KG1 (cell line): ENCODE results near the gene AACS.
"Not testable (repeated sequence)": the region's sequence is repeated elsewhere in the genome, so short reads cannot be mapped to it uniquely, and the experiment has no call there.

Source experiments
- DNase-seq: peaks from one replicate; lab custom pipeline; 2025; lab: John Stamatoyannopoulos, UW

Gene AACS

DNA sequence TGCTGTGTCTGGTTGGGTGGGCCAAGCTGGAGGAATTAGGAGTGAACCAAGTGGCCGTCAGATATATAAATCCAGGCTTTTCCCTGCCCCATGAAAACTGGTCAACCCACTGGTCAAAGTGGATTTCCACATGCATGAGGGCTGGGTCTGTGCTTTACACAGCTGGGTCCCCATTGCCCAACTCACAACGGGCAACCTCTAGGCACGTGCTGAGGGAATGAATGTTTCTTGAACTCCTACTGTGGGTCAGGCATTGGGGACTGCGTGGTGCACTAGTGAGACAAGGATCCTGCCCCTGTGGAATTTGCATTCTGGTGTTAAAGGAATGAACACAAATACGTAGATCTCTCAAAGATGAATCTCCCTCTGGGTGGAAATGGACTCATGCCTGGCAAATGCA lies 7.5 kb upstream of the AACS start:
- no peak for DNase-seq

DNA sequence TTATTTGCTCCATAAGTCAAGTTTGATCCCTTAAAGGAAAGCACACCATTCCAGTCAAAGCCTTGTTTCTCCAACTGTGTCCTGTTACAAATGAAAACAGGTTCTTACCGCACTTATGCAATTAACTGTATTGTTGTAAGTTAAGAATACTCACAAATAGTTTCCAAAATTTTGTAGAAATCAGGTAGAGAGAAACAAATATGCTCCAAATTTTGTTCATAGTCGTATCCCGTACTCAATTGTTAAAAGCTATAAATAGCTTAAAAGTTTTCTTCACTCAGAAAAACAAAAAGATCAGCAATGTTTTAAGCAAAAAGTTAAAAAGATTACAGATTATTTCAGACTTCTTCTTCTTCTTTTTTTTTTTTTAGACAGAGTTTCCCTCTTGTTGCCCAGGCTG lies 4.0 kb upstream of the AACS start:
- DNase-seq = no peak

DNA sequence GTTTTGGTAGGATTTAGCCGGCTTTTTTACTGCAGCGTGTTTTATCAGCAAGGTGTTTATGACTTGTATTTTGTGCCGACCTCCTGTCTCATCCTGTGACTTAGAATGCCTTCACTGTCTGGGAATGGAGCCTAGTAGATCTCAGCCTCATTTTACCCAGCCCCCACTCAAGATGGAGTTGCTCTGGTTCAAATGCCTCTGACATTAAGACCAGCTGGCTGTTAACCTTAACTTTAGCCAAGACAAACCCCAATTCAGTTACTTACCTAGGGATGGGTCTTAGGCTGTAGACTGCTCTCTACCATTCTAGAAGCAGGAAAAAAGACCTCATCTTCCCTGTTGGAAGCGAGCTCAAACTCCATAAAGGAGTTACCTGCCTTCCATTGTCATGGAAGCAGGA lies 1.7 kb upstream of the AACS start:
- DNase-seq = not testable (repeated sequence)

DNA sequence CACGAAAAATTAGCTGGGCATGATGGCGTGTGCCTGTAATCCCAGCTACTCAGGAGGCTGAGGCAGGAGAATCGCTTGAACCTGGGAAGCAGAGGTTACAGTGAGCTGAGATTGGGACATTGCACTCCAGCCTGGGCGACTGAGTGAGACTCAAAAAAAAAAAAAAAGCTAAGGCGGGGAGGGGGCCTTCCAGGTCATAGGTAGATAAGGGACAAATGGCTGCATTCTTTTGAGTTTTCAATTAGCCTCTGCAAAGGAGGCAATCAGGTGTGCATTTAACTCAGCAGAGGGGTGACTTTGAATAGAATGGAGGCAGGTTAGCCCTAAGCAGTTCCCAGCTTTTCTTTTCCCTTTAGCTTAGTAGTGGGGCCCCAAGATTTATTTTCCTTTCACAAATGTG lies 743 bp upstream of the AACS start:
- DNase-seq = no peak

DNA sequence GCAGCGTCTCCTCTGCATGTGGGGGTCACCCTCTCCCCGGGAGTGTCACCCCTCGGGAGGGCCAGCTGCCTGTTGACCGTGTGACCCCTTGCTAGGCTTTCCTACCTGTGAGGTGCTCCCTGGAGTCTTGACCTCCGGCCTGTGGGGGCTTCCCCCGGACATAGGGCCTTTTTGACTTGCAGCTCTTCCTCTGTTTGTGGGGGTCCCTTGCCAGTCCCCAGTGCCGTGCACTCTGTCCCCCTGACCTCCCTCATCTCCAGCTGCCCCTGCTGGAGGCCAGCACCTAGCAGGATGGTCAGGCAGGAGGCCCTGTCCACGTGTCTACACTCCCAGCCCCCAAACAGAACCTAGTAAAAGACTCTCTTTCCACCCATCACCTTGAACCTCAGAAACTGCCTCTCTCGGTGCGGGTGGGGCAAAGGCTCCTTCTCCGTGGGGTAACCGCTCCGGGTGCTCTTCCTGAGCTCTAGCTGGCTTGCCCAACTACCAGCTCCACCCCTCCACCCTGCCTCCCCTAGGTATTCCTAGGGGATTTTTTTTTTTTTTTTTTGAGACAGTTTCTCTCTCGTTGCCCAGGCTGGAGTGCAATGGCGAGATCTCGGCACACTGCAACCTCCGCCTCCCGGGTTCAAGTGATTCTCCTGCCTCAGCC lies 810 bp downstream of the AACS start:
- DNase-seq = no peak

DNA sequence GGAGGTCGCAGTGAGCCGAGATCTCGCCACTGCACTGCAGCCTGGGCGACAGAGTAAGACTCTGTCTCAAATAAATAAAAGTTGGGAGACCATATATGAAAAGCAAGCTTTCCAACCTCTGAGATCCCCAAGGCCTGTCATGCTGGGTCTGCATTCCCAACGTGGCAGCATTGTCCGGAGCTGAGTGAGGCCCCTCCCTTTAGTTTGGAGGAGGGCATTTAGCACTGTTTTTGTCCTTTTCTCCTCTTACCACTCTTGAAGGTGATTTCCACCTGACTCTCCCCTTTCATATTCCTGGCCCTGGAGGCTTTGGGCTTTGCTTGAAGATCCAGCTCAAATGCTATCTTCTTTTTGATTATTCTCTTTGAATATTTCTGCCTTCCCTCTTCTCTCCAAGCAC lies 3.2 kb downstream of the AACS start:
- no peak for DNase-seq

DNA sequence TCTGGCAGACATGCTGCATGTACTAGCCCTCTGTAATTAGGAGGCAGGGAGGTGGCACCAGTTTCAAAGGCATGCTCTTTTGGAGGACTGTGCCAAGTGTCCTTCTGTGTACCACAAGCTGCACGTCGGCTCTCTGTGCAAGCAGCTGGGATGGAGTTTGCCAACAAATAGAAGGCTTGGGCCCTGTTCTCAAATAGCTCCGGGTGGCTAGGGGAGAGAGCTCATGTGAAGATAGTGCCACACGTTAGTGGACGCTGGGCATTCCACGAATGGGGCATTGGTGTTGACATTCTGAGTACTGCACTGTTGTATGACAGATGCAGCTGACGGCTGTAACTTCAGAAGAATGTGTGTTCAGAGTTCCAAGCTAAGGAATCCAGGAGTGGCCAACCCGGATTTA lies 4.4 kb downstream of the AACS start:
- no peak for DNase-seq

DNA sequence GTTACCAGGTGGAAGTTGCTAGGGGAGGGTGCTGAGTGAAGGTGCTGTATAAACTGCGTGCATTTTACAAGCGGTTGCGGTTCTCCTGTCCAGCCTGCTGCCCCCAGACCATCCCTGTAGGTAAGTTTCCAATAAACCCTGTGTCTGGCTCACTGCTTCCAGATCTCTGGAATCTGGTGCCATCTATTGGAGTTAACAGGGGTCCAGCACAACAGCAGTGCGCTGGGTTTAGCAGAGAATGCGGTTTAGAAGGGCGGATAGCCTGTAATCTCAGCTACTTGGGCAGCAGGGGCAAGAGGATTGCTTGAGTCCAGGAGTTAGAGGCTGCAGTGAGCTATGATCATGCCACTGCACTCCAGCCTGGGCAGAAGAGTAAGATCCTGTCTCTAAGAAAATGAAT lies 4.9 kb downstream of the AACS start:
- no peak for DNase-seq

DNA sequence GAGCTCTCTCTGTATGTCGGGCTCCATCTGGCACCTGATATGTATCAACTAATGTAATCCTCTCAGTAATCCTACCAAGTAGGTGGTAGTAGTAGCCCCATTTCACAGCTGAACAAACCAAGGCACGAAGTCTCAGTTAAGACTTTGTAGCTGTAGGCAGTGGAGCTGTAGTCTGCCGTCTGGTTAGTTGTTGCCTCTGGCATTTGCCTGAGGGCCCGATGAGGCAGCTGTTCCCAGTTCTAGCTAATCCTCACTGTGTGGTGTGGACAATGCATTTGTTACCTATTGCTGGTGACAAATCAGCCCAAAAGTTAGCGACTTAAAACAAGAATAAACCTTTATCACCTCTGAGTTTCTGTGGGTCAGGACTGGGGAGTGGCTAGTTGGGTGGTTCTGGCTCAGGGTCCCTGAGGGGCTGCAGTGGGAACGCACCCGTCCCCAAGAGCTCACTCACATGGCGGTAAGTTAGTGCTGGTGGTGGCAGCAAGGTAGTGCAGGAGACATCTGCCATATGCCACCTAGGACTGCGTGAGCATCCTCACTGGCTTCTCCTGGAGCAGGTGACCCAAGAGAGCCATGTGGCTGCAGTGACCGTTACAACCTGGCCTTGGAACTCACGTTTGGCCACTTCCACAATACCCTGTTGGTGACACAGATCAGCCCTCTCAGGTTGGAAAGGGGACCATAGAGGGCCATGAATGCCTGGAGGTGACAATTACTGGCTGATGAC lies 5.6 kb downstream of the AACS start:
- no peak for DNase-seq

DNA sequence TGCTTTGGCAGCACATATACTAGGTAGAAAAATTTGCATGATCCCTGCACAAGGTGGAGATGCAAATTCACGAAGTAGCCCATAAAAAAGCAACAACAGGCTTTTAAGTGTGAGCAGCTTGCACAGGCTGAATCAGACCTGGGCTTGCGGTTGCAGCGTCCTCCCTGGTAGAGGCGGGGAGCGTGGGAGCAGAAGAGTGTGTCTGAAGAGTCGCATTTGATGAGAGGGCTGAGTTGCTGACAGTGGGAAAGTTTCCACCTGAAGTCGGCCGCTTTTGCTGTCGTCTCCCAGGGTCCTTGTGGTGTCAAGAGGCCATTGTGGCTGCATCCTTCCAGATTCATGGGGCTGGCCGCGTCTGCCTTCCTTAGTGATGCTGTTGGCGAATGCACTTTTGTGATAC lies 6.2 kb downstream of the AACS start:
- DNase-seq = no peak

DNA sequence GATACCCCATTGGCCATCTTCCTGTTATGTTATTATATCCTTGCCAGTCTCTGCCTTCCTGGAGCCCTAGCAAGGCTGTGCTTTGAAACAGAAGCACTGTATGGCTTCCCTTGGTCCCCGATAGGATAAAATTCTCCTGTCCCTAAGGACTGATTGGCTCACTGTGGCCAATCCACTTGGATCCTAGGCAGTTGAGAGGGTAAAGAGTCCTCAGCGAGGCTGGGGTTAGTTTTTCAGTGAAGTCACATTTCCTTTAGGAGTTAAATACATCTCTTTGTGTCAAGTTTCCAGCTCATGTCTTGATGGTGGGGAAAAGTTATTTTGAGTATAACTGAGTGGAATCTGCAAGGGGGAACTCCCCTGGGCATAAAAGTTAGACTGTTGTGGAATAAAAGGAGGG lies 7.3 kb downstream of the AACS start:
- no peak for DNase-seq

DNA sequence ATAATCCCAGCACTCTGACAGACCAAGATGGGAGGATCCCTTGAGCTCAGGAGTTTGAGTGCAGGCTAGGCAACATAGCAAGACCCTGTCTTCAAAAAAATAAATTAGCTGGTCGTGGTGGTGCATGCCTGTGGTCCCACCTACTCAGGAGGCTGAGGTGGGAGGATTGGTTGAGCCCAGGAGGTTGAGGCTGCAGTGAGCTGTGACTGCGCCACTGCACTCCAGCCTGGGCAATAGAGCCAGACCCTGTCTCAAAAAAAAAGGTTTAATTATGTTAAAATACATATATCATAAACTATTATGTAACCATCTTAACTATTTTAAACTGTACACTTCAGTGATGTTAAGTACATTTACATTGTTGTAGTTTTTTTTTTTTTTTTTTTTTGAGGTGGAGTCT lies 9.1 kb downstream of the AACS start:
- not testable (repeated sequence) for DNase-seq

DNA sequence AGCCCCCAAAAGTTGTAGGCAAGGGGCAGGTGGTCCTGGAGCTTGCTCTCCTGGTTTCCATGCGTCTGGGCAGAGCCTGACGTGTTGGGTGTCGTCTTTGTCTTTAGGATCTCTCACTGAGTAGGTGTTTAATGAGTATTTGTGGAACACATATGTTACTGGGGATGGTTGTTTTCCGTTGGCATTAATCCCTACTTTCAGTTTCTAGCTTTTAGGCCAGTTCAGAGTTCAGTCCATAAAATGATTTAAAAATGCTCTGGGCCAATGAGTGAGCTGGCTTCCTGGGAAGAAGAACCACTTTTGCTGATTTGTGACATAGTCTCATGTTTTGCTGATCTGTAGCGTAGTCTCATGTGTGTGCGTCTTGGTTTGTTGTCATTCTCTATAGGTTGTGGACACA lies 10.9 kb downstream of the AACS start:
- DNase-seq = no peak

DNA sequence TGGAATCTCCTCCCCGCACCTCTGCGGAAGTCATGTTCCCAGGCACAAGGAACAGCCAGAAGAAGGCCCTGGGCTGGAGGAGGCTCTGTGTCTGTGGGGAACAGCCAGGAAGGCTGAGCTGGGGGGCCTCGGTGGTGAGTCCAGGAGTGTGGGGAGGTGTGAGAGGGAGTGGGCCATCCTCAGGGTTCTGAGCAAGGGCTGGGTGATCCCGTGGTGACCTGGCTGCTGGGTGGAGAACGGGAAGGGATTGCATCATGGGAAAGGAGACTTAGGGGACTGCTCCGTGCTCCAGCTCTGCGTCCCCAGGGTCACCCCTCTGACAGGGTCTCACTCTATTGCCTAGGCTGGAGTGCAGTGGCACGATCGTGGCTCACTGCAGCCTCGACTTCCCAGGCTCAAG lies 13.8 kb downstream of the AACS start:
- no peak for DNase-seq

DNA sequence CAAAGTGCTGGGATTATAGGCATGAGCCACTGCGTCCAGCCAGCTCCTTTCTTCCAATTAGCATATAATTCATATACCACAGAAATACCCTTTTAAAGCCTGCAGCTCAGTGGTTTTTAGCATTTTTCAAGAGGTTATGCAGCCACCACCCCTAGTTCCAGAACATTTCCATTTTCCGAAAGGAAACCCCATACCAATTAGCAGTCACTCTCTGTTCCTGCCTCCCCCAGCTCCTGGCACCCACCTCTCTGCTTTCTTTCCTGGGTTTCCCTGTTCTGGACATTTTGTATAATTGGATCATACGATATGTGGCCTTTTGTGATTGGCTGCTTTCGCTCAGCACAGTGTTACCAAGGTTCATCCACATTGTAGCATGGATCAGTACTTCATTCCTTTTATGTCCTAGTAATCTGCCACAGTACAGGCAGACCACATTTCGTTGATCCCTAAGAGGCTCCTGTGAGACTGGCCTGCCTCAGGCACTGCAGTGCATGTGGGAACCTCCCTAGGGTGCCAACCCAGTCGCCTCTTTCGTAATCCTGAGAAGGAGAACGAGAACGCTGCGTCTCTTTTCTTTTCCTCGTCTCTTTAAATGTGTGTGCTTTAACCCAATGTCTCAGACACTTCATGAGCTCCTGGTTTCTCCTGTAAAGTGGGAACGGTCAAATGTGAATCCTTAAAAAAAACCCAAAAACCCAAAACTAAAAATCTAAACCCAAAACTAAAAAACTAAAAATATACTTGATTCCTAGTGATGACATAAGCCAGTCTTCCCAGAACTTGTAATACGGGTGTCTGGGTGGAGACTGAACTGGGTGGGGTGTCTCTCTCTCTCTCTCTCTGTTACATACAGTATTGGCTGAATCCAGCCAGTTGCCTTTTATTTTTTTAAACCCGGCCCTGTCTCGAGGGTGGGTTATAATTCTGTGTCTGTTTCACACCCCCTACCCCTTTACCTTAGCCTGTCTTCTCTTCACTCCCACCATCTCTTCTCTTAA lies 14.7 kb downstream of the AACS start:
- DNase-seq = no peak

DNA sequence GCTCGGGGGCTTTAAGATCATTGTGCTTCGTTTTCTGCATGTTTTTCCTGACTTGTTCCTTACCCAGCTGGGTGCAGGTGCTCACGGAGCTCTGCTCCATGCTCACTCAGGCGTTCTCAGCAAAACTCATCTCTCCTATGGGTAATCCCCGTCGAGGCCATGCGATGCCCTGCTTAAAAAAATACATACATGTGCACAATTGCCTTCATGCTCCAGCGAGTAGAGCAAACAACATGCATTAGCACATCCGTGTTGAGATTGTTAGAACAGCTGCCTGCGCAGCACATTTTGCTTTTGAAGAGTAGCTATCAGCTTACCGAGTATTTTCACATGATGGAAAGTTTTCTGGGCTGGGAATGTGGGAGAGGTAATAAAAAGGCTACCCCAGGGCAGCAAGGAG lies 16.2 kb downstream of the AACS start:
- DNase-seq = no peak

DNA sequence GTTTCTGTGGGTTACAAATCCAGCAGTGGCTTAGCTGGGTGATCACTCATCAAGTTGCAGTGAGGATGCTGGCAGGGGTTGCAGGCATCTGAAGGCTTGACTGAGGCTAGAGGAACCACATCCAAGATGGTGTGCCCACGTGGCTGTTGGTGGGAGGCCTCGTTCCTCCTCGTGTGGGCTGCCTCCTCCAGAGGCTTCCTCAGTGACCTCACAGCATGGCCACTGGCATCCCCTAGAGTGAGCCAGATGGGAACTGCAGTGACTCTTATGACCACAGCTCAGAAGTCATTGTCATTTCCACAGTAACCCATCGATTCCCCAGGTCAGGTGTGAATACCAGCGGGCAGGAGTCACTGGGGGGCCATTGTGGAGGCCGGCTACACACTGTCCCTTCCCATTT lies 17.8 kb downstream of the AACS start:
- no peak for DNase-seq

DNA sequence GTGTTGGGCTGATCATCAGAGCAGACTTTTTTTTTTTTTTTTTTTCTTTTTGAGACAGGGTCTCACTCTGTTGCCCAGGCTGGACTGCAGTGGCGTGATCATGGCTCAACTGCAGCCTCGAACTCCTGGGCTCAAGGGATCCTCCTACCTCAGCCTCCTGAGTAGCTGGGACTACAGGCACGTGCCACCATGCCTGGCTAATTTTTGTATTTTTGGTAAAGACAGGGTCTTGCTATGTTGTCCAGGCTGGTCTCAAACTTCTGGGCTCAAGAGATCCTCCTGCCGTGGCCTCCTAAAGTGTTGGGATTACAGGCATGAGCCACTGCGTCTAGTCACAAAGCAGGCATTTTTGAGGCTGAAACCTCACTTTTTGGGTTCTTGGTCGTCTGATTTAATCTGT lies 23.0 kb downstream of the AACS start:
- not testable (repeated sequence) for DNase-seq

DNA sequence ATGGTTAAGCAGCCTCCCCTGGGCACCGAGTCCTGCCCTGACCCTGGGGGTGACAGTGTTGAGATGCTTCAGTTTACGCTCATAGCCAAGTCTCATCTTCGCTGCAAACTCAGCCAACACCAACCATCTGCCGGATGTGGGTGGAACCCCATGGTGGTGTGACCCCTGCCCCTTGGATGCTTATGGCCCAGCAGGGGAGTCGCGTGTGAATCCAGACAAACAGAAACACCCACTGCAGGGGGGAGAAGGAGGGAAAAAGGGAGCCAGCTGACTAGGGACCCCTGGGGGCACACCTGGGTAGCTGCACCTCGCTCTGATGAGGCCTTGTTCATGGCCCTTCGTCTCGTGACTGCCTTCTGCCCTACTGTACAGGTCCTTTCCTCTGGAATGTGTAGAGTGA lies 23.8 kb downstream of the AACS start:
- DNase-seq = no peak

DNA sequence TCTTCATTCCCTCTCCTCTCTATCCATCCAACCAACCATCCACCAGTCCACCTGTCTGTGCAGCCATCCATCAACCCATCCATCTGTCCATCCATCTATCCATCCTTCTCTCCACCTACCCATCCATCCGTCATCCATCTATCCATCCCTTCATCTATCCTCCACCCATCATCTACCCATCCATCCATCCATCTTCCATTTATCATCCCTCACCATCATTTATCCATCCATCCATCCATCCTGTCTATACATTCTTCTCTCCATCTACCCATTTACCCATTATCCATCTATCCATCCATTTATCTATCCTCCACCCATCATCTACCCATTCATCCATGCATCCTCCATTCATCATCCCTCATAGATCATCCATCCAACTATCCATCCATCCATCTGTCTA lies 24.4 kb downstream of the AACS start:
- DNase-seq = no peak

DNA sequence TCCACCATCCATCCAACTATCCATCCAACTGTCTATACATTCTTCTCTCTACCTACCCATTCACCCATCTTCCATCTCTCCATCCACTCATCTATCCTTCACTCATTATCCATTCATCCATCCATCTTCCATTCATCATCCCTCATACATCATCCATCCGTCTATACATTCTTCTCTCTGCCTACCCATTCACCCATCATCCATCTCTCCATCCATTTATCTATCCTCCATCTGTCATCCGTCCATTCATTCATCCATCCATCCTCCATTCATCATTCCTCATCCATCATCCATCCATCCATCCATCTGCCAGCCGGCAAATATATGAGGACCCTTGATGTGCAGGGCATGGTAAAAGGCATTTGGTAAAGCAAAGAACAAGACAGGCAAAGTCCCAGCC lies 25.2 kb downstream of the AACS start:
- no peak for DNase-seq

DNA sequence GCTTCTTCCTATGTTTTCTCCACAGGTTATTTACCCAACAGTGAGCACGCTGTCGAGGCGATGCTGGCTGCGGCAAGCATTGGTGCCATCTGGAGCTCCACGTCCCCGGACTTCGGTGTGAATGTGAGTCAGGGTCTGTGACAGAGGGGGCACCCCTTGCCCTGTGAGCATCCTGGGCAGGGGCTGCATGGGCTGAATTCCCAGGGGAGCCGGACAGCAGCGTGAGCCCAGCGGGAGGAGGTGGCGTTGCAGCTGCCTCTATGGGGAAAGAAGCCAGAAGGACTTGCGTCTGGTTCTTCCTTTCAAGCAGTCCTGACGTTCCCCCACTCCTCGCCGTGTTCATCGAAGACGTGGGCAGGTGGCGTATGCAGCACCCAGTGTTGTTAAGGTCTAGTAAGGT lies 26.2 kb downstream of the AACS start:
- DNase-seq = no peak
